SJCRH30 (cell line): Measurements from ENCODE around the gene KAZN. TPM values are rescaled to one million over a fixed set of nuclear protein-coding genes. Genes with fewer than 3 reads are reported as not detected.

Experiments used
- DNase-seq, 2 experiments: peaks; one replicate each; pipeline ENCODE4 v3.0.0-alpha.2; 2015 to 2020
- H3K27ac ChIP-seq: fragments of 250-450 bp; sonication (Bioruptor Pico); 2 replicates; pipeline ENCODE4 v1.5.1; 2020; ENCODE audit warnings: mild to moderate bottlenecking, moderate library complexity
- H3K27me3 ChIP-seq: fragments of 250-450 bp; sonication (Bioruptor Pico); 2 replicates; pipeline ENCODE4 v1.5.1; 2020; ENCODE audit warnings: mild to moderate bottlenecking, moderate library complexity
- H3K36me3 ChIP-seq: fragments of 250-450 bp; sonication (Bioruptor Pico); 2 replicates; pipeline ENCODE4 v1.5.1; 2020; ENCODE audit warnings: mild to moderate bottlenecking, moderate library complexity
- H3K4me1 ChIP-seq: fragments of 250-450 bp; sonication (Bioruptor Pico); 2 replicates; pipeline ENCODE4 v1.5.1; 2020; ENCODE audit warnings: mild to moderate bottlenecking, moderate library complexity
- H3K4me3 ChIP-seq: fragments of 250-450 bp; sonication (Bioruptor Pico); 2 replicates; pipeline ENCODE4 v1.5.1; 2020; ENCODE audit warnings: mild to moderate bottlenecking, moderate library complexity
- H3K9me3 ChIP-seq: fragments of 250-450 bp; sonication (Bioruptor Pico); replicated peaks from 2 replicates; pipeline ENCODE4 v1.5.1; 2020; ENCODE audit warnings: mild to moderate bottlenecking, moderate library complexity
- total RNA-seq: library from RNA; depleted of rRNA; stranded (reverse); fragments of >200 nt; shearing (Covaris generic); gene quantifications from 2 replicates; pipeline ENCODE4 v1.2.3, GENCODE V29; 2014

KAZN gene
- total RNA-seq, 1 experiment from 2014 or later = 0.10 TPM

GRCh38 chr1:15067148-15067547 lies 468.7 kb downstream of the KAZN start:
- Histone ChIP-seq H3K36me3 (no peaks in the 10 kb centered on the region), H3K27me3 (no peaks in the 10 kb centered on the region), H3K27ac (no peak overlapping the region), H3K4me1 (no peaks in the 10 kb centered on the region), H3K9me3 (no peaks in the 10 kb centered on the region), H3K4me3 (no peak overlapping the region)
- no peak for DNase-seq

DNA sequence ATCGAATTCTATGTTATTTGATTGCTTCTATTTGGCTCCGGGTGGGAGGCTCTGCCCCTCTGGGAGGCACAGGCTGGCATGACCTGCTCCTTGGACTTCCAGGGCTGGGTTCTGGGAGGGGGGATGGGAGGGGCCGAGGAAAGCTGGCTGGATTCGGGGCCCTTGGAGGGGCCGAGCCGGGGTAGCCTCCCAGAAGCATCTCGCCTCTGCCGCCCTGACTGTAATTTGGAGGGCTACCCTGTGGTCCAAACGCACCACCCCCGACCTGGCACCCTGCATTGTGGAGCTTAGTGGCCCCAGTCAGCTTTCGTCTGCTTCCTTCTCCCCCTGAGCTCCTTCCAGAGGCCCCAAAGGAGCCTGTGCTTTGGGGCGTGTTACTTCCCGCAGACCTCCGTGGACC lies 469.7 kb downstream of the KAZN start:
- Histone ChIP-seq H3K27me3 (no peaks in the 10 kb centered on the region), H3K36me3 (no peaks in the 10 kb centered on the region)
- DNase-seq = no peak

GRCh38 chr1:15068997-15069396 lies 470.5 kb downstream of the KAZN start:
- no peak overlapping the region for H3K27ac ChIP-seq
- H3K27me3 ChIP-seq = 0 out of 2 replicates have a peak, but pooled peaks cover 2% of the 10 kb centered on the region
- no peaks in the 10 kb centered on the region for H3K36me3 ChIP-seq
- H3K4me1 ChIP-seq = no peaks in the 10 kb centered on the region
- no peak overlapping the region for H3K4me3 ChIP-seq
- no peak for DNase-seq
- H3K9me3 ChIP-seq = no peaks in the 10 kb centered on the region

More for the DNA sequence above, 469.7 kb downstream of the KAZN start:
- no peaks in the 10 kb centered on the region for H3K4me1 ChIP-seq
- H3K9me3 ChIP-seq = no peaks in the 10 kb centered on the region
- no peak overlapping the region for H3K27ac ChIP-seq
- H3K4me3 ChIP-seq = no peak overlapping the region

- Histone ChIP-seq H3K9me3 (no peaks in the 10 kb centered on the region), H3K27ac (no peak overlapping the region), H3K27me3 (peaks cover 2% of the 10 kb centered on the region; the same call in 1 of the 2 replicates), H3K4me1 (no peaks in the 10 kb centered on the region), H3K36me3 (no peaks in the 10 kb centered on the region), H3K4me3 (no peak overlapping the region)
- no peak for DNase-seq
Observed at GRCh38 chr1:15070145-15070748, 471.8 kb downstream of the KAZN start.

DNA sequence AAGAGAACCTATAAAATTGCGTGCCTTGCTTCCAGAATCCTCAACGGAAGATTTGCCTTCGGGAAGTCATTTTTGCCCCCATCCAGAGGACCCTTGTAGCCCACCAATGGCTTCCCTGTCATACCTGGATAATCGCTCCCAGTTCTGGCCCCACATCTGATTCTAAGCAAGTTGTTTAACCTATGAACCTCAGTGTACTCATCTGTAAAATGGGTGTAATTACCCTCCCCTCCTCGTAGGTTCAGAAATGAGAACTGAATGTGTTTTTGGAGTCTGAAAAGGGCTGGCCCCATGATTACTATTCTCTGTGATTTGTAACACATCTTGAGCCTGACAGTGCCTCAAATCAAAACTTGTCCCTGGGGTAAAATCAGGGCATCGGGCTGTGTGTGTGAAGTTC lies 473.5 kb downstream of the KAZN start:
- no peak overlapping the region for H3K4me3 ChIP-seq
- no peak for DNase-seq

GRCh38 chr1:15073799-15074308 lies 475.4 kb downstream of the KAZN start:
- Histone ChIP-seq H3K4me1 (no peaks in the 10 kb centered on the region), H3K27me3 (peaks cover 7% of the 10 kb centered on the region; the same call in 1 of the 2 replicates), H3K36me3 (no peaks in the 10 kb centered on the region), H3K4me3 (no peak overlapping the region), H3K27ac (no peak overlapping the region), H3K9me3 (no peaks in the 10 kb centered on the region)
- DNase-seq = no peak

More for the DNA sequence above, 473.5 kb downstream of the KAZN start:
- H3K9me3 ChIP-seq = no peaks in the 10 kb centered on the region
- no peaks in the 10 kb centered on the region for H3K4me1 ChIP-seq
- H3K27me3 ChIP-seq = peaks cover 2% of the 10 kb centered on the region; the same call in 1 of the 2 replicates
- H3K27ac ChIP-seq = no peak overlapping the region
- H3K36me3 ChIP-seq = no peaks in the 10 kb centered on the region

DNA sequence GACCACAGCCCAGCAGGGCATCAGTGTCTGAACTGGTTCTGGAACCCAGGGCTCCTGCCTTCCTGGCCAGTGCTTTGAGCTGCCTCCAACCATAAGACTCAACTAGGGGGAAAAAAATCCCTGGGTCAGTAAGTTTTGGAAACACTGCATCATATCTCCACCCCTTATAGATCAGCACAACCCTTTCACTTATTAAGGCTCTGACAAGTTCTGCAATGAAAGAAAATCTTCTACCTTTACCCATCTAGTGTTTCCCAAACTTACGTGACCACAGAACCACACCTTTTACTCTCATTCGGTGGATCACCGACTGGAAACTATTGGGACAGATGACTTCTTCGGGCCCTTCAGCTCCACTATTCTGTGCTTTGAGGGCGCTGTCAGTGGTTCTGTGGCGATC lies 476.7 kb downstream of the KAZN start:
- H3K9me3 ChIP-seq = no peaks in the 10 kb centered on the region
- DNase-seq = no peak

GRCh38 chr1:15075817-15076216 lies 477.3 kb downstream of the KAZN start:
- Histone ChIP-seq H3K4me3 (no peak overlapping the region), H3K36me3 (no peaks in the 10 kb centered on the region), H3K27ac (no peak overlapping the region), H3K9me3 (no peaks in the 10 kb centered on the region), H3K27me3 (peaks cover 12% of the 10 kb centered on the region), H3K4me1 (no peaks in the 10 kb centered on the region)
- no peak for DNase-seq

More for the DNA sequence above, 476.7 kb downstream of the KAZN start:
- peaks cover 12% of the 10 kb centered on the region for H3K27me3 ChIP-seq
- no peak overlapping the region for H3K27ac ChIP-seq
- no peaks in the 10 kb centered on the region for H3K36me3 ChIP-seq
- no peak overlapping the region for H3K4me3 ChIP-seq
- H3K4me1 ChIP-seq = no peaks in the 10 kb centered on the region

- peaks cover 12% of the 10 kb centered on the region for H3K27me3 ChIP-seq
- H3K27ac ChIP-seq = no peak overlapping the region
- no peaks in the 10 kb centered on the region for H3K36me3 ChIP-seq
- H3K4me3 ChIP-seq = no peak overlapping the region
- H3K4me1 ChIP-seq = no peaks in the 10 kb centered on the region
- no peaks in the 10 kb centered on the region for H3K9me3 ChIP-seq
- DNase-seq = no peak
Observed at GRCh38 chr1:15076807-15077206, 478.3 kb downstream of the KAZN start.

DNA sequence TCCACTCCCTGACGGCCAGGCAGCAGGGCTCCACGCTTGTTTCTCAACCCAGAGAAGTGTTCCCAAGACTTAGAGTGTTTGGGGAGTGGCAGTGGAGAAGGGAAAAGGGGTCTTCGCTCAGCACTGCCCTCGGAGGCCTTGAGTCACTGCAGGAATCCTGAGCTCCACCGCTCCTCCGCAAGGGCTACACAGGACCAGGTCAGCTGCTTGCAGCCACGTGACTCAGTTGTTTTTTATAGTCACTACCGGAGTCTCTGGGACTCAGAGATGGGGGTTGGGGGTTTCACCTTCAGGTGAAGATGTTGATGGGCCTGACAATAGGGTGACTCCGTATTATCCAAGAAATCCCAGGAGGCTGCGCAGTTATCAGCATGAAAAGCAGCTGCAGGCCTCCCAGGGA lies 478.9 kb downstream of the KAZN start:
- no peak overlapping the region for H3K27ac ChIP-seq
- H3K27me3 ChIP-seq = peaks cover 12% of the 10 kb centered on the region
- no peak overlapping the region for H3K4me3 ChIP-seq
- H3K9me3 ChIP-seq = no peaks in the 10 kb centered on the region
- no peaks in the 10 kb centered on the region for H3K4me1 ChIP-seq
- no peaks in the 10 kb centered on the region for H3K36me3 ChIP-seq
- DNase-seq = no peak

DNA sequence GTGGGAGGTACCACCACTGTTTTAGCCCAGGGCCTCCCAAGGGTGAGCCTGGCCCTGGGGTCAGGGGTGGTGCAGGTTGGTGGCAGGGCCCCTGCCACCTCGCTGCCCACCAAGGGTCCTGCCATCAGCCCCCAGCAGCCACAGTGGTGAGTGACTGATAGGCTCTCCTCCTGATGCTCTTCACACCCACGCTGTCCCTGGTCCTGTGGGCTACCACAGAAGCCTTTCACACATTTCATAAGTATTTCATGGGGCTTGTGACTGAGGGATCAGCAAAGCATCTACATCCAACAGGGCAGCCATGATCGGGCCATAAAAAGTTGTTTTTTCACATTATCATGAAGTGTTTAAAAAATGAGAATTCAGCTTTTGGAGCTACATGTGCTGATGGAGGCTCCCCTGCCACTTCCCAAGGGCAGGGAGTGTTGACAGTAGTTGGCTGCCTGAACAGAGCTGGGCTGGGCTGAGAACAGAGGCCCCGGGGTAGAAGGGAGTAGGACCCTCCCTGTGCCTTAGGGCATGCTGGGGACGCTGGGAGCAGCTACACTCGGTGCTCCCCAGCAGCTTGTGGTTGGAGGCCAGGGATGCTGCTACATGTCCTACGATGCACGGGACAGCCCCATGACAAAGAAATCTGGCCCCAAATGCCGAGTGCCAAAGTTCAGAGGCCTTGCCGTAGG lies 482.0 kb downstream of the KAZN start:
- Histone ChIP-seq H3K4me3 (no peak overlapping the region), H3K9me3 (no peaks in the 10 kb centered on the region), H3K27me3 (peaks cover 10% of the 10 kb centered on the region), H3K27ac (no peak overlapping the region), H3K36me3 (no peaks in the 10 kb centered on the region), H3K4me1 (no peaks in the 10 kb centered on the region)
- DNase-seq = no peak

DNA sequence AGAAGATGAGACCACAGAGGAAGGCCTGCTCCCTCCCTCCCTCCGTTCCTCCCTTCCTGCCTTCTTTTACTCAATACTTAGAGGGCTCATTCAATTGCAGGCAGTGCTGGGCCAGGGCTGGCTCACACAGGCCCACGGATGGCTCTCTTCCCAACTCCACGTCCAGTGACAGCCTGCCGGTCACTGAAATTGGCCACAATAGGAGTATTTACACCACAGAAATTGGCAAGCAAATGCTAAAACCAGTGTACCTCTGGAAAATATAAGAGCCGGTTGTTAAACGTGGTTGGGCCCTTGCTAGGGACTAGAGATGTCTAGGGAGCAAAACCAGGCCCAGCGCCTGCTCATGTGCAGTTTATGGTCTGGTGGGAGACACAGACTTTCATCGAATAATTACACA lies 482.6 kb downstream of the KAZN start:
- Histone ChIP-seq H3K36me3 (no peaks in the 10 kb centered on the region), H3K4me3 (no peak overlapping the region), H3K27me3 (peaks cover 10% of the 10 kb centered on the region; the same call in 1 of the 2 replicates), H3K9me3 (no peaks in the 10 kb centered on the region), H3K27ac (no peak overlapping the region), H3K4me1 (no peaks in the 10 kb centered on the region)
- DNase-seq = no peak

GRCh38 chr1:15083578-15083977 lies 485.1 kb downstream of the KAZN start:
- H3K27ac ChIP-seq = no peak overlapping the region
- no peak for DNase-seq
- no peaks in the 10 kb centered on the region for H3K4me1 ChIP-seq
- peaks cover 5% of the 10 kb centered on the region; the same call in 1 of the 2 replicates for H3K27me3 ChIP-seq
- no peaks in the 10 kb centered on the region for H3K9me3 ChIP-seq
- no peaks in the 10 kb centered on the region for H3K36me3 ChIP-seq
- no peak overlapping the region for H3K4me3 ChIP-seq

- Histone ChIP-seq H3K9me3 (no peaks in the 10 kb centered on the region), H3K4me1 (peaks cover 7% of the 10 kb centered on the region; the same call in 1 of the 2 replicates), H3K27ac (no peak overlapping the region), H3K27me3 (peaks cover 3% of the 10 kb centered on the region), H3K36me3 (no peaks in the 10 kb centered on the region), H3K4me3 (no peak overlapping the region)
- no peak for DNase-seq
Observed at GRCh38 chr1:15088281-15088971, 489.9 kb downstream of the KAZN start.
